ENCODE data around the gene AADACL4. TPM values are rescaled to one million over a fixed set of nuclear protein-coding genes. Genes with fewer than 3 reads are reported as not detected.

AADACL4 gene
- total RNA-seq, 4 donors from 2014 or later, result not detected

DNA sequence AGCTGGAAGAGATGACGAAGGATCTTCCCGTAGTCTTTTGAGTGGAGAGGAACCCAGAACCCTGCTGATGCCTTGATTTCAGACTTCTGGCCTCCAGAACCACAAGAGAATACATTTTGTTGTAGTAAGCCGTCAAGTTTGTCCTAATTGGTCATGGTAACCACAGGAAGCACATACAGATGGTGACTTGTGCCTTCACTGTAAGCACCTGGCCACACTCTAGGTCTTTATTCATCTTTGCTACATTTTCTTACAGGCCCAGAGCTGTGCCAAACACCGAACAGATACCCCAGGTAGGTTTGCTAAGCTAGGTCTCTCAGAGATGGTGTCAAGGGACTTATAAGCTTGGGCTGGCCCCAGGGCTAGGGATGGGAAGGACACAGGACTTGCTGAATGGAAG, 30.7 kb upstream of the AADACL4 start:
- ATAC-seq, result no peak
- Histone ChIP-seq H3K27me3 (no peaks in the 10 kb centered on the region), H3K27ac (peak overlapping the region in 3 of 4 donors; percentile 52 to 98 (median 98)), H3K4me1 (peaks cover 0 to 70% (median 22%) of the 10 kb centered on the region in 3 donors), H3K4me3 (peak overlapping the region in 1 of 2 donors; percentile 94), H3K36me3 (peaks cover 0 to 52% of the 10 kb centered on the region in 2 donors), H3K9me3 (no peaks in the 10 kb centered on the region)
- WGBS, 2 donors (ENCODE audit: low coverage in 1 of 2), result 90 to 100% methylated on average over 1 to 3 of the region's 4 CpGs
- TF ChIP-seq POLR2AphosphoS5 (IDR thresholded peaks at IDR 0.05), result no peak

DNA sequence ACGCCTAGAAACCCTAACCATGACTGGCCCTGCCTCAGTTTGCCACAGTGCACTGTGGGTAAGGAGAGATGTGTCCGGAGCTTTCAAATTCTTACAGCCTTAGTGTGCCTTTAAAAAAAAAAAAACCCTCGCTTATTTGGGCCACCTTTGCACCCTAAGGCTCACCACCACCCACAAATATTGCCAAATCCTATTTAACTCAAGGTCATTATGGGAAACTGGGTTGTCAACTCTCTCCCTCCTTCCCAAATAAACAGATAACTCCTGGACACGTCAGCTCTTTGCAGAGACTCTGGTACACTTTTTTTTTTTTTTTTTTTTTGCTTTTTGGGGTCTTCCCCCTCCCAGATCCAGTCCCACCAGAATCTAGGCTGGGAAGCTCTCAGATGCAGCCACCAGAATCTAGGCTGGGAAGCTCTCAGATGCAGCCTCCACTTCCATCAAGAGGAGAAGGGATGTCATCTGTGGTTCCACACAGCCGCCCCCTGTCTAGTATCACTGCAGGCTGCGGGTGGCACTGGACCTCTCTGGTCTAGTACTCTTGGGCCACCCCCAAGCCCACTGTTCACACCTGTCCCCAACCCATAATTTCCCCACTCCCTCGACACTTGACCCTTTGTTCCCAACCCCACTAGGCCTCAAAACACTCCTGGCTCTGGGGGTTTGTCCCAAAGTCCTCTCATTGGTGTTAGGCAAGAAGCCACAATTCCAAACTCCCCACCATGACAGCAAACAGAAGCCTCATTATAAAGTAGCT, 29.3 kb upstream of the AADACL4 start:
- no peaks in the 10 kb centered on the region for H3K27me3 ChIP-seq
- WGBS, 2 donors (ENCODE audit: low coverage in 1 of 2), result 41 to 57% methylated on average over 4 of the region's 7 CpGs
- ATAC-seq, result no peak
- peak overlapping the region; percentile 98 to 100 (median 98) for H3K27ac ChIP-seq
- H3K9me3 ChIP-seq, result no peaks in the 10 kb centered on the region
- peak overlapping the region; percentile 94 to 97 for H3K4me3 ChIP-seq
- TF ChIP-seq, protein P1, sequence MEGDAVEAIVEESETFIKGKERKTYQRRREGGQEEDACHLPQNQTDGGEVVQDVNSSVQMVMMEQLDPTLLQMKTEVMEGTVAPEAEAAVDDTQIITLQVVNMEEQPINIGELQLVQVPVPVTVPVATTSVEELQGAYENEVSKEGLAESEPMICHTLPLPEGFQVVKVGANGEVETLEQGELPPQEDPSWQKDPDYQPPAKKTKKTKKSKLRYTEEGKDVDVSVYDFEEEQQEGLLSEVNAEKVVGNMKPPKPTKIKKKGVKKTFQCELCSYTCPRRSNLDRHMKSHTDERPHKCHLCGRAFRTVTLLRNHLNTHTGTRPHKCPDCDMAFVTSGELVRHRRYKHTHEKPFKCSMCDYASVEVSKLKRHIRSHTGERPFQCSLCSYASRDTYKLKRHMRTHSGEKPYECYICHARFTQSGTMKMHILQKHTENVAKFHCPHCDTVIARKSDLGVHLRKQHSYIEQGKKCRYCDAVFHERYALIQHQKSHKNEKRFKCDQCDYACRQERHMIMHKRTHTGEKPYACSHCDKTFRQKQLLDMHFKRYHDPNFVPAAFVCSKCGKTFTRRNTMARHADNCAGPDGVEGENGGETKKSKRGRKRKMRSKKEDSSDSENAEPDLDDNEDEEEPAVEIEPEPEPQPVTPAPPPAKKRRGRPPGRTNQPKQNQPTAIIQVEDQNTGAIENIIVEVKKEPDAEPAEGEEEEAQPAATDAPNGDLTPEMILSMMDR (IDR thresholded peaks at IDR 0.05), result no peak
- TF ChIP-seq EP300 (IDR thresholded peaks at IDR 0.05) (no peak), POLR2A (IDR thresholded peaks at IDR 0.05) (no peak), POLR2AphosphoS5 (IDR thresholded peaks at IDR 0.05) (no peak)
- H3K4me1 ChIP-seq, result peaks cover 0 to 65% (median 21%) of the 10 kb centered on the region in 3 donors
- H3K36me3 ChIP-seq, result peaks cover 0 to 41% of the 10 kb centered on the region in 2 donors

DNA sequence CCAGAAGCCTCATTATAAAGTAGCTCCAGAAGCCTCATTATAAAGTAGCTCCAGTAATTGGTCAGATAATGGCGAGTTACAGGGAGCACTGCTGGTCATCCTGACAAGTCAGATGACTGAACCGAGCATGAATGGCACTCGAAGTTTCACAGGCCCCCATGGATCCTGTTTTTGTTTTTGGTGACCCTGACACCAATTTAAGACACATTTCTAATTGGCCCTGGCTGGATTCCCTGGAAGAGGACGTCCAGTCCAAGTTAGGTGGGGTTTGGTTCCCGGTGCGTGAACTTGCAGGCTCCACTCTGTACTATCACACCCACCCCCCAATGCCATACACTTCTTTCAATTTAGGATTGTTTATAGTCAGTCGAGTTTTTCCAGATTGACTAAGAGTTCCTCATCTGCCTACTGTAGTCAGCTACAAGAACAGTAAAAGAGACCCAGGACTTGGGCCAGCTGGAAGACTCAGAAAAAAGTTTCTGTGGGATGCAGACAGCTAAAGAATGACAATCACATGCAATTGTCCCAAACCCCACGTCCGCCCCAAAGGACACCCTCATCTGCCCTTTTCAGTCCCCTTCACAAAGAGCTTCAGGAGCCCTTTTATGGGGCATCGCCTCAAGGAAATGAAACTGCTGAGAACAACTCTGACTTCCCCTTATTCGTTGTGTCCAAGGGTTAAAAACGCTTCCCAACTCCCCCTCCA, 28.6 kb upstream of the AADACL4 start:
- Histone ChIP-seq H3K9me3 (no peaks in the 10 kb centered on the region), H3K27ac (peak overlapping the region; percentile 98 to 100 (median 98)), H3K36me3 (peaks cover 0 to 38% of the 10 kb centered on the region in 2 donors), H3K27me3 (no peaks in the 10 kb centered on the region), H3K4me1 (peaks cover 0 to 65% (median 23%) of the 10 kb centered on the region in 3 donors), H3K4me3 (peak overlapping the region; percentile 94 to 97)
- no peak for ATAC-seq
- TF ChIP-seq POLR2A (IDR thresholded peaks at IDR 0.05), result no peak
- no peak for TF ChIP-seq POLR2AphosphoS5 (IDR thresholded peaks at IDR 0.05)
- TF ChIP-seq, protein P1 (IDR thresholded peaks at IDR 0.05), result no peak
- WGBS, 2 donors (ENCODE audit: low coverage in 1 of 2), result 8% methylated on average over 8 to 11 of the region's 12 CpGs

DNA sequence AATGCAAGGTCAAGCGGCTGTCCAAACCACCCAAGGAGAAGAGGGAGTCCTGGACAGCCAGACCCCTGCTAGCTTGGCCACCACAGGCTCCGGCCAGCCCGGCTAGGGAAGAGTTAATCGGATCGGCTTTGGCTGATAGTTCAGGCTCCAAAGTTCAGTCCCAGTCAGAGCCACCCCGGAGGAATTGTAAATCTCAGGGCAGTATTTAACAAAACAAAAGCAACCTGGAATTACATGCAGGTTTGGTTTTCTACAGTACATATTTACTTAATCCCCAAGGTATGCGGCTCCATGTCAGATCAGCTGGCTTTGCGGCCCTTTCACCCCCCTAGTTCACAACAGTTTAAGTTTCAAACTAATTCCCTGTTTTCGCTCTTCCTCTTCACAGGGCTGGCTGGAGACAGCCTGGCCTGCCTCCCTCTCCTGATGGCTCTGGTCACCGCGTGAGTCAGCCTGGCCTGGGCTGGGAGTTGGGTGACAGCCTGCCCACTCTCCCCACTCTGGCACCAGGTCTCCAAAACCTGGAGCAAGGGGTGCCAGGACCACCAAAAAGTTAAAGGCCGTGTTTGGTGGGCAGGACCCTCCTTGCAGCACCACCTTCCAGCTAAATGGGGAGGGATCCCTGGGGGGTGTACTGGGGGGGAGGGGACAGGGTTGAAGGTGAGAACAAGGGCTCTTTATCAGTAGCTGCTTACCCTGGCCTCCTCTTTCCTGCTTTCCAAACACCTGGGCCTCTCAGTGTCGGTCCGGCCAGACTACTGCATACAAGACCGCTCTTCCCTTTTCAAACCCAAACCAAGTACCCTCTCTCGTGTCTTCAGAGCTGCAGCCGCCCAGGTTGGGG, 27.8 kb upstream of the AADACL4 start:
- ATAC-seq, result peak; percentile 40
- peaks cover 0 to 30% of the 10 kb centered on the region in 2 donors for H3K36me3 ChIP-seq
- peak; percentile 45 to 48 for TF ChIP-seq POLR2A (IDR thresholded peaks at IDR 0.05)
- TF ChIP-seq POLR2AphosphoS5 (IDR thresholded peaks at IDR 0.05), result peak; percentile 82
- TF ChIP-seq, protein P1 (IDR thresholded peaks at IDR 0.05), result no peak
- H3K4me1 ChIP-seq, result peaks cover 0 to 65% (median 30%) of the 10 kb centered on the region in 3 donors
- peak overlapping the region; percentile 98 to 100 (median 98) for H3K27ac ChIP-seq
- H3K9me3 ChIP-seq, result no peaks in the 10 kb centered on the region
- peak overlapping the region; percentile 94 to 97 for H3K4me3 ChIP-seq
- H3K27me3 ChIP-seq, result no peaks in the 10 kb centered on the region
- WGBS, 2 donors (ENCODE audit: low coverage in 1 of 2), result 11 to 20% methylated on average over 2 to 9 of the region's 17 CpGs

All from gastroesophageal sphincter (tissue), 4 donors.